ENCODE results near the gene E2F3. TPM values are rescaled to one million over a fixed set of nuclear protein-coding genes. Genes with fewer than 3 reads are reported as not detected.

Gene E2F3
- total RNA-seq, 2 experiments from 2014 or later: 29.7 to 30.4 TPM

GRCh38 chr6:20416567-20417345, 15.1 kb downstream of the E2F3 start:
- CTCF ChIA-PET: interaction anchor here (0.7 to 0.9 kb wide), 2 partner anchors 12 to 111 kb away, joined by 3 to 6 read pairs; no protein-coding TSS in a partner anchor
- POLR2A ChIA-PET: no interaction called here

- CTCF ChIA-PET: no interaction called here
- POLR2A ChIA-PET: no interaction called here
These were observed 16.1 kb downstream of the E2F3 start for GRCh38 chr6:20417819-20418218.

GRCh38 chr6:20426177-20427082, 24.8 kb downstream of the E2F3 start:
- ChIA-PET POLR2A (interaction anchor here (0.6 kb wide), 1 partner anchor 193 kb away, joined by 3 read pairs; no protein-coding TSS in a partner anchor), CTCF (no interaction called here)

DNA sequence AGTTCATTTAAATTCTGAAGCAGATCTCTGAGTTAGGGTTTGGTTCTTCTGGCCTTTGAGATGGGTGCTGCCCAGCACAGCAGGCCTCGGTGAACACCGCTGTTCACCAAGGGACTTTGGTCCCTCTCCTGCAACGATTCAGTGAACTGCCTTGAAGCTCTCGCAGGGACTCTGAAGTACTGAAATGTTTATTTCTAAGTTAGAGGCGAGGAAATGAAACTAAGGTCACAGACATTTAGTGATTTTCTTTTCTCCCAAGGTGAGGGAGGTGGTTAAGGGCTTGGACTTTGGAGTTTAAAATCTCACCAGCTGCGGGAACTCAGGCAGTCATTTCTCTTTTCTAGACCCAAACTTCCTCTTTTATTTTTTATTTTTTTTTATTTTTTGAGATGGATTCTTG, 26.2 kb downstream of the E2F3 start:
- ChIA-PET CTCF (no interaction called here), POLR2A (no interaction called here)

GRCh38 chr6:20432692-20433091, 31.0 kb downstream of the E2F3 start:
- CTCF ChIA-PET: interaction anchor here (0.8 kb wide), 1 partner anchor 28 kb away, joined by 4 read pairs; no protein-coding TSS in a partner anchor
- POLR2A ChIA-PET: no interaction called here

DNA sequence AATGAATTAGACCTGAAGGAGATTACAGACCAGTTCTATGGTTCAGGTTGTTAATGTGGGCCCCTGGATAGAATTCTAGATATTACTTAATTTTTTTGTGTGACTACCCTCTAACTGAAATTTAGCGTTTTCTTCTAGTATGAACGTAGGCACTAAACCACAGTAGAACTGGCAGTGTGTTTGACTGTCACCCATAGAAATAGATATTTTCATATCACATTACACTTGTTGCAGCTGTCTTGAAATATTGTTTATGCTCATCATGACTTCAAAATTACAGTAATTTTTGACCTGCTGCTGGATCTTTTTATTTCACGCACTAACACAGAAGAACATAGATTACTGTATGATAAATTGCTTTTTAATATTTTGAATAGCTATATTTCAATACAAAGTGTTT, 31.6 kb downstream of the E2F3 start:
- POLR2A ChIA-PET: no interaction called here
- CTCF ChIA-PET: interaction anchor here (0.8 kb wide), 1 partner anchor 29 kb away, joined by 4 read pairs; no protein-coding TSS in a partner anchor

GRCh38 chr6:20433929-20434328, 32.2 kb downstream of the E2F3 start:
- CTCF ChIA-PET: no interaction called here
- POLR2A ChIA-PET: no interaction called here

- CTCF ChIA-PET: no interaction called here
- POLR2A ChIA-PET: no interaction called here
These were observed 33.1 kb downstream of the E2F3 start for GRCh38 chr6:20434766-20435165.

DNA sequence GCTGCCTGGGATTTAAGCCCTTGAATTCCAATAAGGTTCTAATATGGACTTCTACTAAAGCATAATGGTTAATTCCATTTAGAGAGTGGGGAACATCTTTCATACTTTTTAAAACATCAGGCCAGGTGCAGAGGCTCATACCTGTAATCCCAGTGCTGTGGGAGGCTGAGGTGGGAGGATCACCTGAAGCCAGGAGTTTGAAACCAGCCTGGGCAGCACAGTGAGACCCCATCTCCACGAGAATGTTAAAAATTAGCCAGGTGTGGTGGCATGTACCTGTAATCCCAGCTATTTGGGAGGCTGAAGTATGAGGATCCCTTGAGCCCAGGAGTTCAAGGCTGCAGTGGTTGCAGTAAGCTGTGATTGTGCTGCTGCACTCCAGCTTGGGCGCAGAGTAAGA, 35.0 kb downstream of the E2F3 start:
- ChIA-PET CTCF (no interaction called here), POLR2A (no interaction called here)

DNA sequence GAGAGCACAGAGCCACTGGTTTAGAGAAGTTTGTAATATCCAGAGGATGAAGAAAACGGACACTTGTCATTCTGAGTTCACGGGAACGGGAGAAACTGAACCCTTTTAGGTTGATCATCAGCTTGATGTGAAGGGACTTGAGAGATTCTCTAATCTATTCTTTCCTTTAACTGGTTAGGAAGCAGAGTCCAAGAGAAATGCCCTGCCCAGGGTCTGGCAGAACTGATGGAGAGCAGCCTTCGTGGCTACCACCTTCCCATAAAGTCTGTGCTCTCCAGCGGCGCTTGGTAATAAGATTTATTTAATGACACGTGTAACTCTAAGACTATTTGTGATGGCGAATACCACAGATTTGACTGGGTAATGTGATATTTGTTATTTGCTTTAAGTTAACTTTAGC, 36.0 kb downstream of the E2F3 start:
- POLR2A ChIA-PET: no interaction called here
- CTCF ChIA-PET: no interaction called here

GRCh38 chr6:20438462-20439070, 36.9 kb downstream of the E2F3 start:
- CTCF ChIA-PET: no interaction called here
- POLR2A ChIA-PET: no interaction called here

DNA sequence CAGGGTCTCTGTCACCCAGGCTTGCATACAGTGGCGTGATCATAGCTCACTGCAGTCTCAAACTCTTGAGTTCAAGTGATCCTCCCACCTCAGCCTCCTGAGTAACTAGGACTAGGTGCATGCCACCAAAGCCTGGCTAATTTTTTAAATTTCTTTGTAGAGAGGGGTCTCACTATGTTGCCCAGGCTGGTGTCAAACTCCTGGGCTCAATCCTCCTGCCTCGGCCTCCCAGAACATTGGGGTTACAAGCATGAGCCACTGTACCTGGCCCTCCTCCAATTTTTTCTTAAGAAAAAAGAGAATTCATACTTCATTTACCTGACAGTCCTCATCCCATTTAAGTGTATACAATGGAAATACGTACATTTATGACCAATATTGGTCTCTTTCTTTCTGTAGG, 37.9 kb downstream of the E2F3 start:
- CTCF ChIA-PET: no interaction called here
- POLR2A ChIA-PET: no interaction called here

- POLR2A ChIA-PET: no interaction called here
These were observed 38.6 kb downstream of the E2F3 start for GRCh38 chr6:20440296-20440695.

DNA sequence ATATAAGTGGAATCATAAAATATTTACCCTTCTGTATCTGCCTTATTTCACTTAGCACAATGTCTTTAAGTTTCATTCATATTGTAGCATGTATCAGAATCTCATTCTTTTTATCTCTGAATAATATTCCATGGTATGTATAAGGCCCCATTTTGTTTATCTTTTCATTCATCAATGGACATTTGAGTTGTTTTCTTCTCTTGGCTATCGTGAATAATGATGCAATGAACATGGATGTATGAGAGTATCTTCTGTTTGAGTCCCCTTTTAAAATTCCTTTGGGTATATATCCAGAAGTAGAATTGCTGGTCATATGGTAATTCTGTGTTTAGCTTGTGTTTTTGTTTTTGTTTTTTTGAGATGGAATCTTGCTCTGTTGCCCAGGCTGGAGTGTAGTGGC, 39.6 kb downstream of the E2F3 start:
- POLR2A ChIA-PET: no interaction called here
- CTCF ChIA-PET: no interaction called here

More at GRCh38 chr6:20440296-20440695, 38.6 kb downstream of the E2F3 start:
- CTCF ChIA-PET: no interaction called here

DNA sequence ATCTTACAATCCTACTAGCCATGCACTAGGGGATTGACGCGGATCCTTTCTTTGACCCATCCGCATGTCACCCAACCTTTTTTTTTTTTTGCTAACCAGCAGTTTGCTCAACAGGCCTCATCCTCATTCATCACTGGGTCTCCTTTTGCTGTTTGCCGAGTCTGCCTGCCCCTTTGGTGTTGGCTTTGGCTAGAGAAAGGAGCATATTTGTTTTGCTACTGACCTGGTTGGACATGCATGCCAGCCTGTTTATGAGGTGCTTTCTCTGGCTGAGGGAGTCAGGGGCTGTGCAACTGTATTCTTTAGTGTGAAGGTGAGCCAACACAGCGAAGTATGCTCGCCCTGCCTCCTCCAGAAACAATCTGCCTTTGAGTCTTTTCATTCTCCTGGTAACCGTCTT, 40.2 kb downstream of the E2F3 start:
- POLR2A ChIA-PET: no interaction called here
- CTCF ChIA-PET: no interaction called here

DNA sequence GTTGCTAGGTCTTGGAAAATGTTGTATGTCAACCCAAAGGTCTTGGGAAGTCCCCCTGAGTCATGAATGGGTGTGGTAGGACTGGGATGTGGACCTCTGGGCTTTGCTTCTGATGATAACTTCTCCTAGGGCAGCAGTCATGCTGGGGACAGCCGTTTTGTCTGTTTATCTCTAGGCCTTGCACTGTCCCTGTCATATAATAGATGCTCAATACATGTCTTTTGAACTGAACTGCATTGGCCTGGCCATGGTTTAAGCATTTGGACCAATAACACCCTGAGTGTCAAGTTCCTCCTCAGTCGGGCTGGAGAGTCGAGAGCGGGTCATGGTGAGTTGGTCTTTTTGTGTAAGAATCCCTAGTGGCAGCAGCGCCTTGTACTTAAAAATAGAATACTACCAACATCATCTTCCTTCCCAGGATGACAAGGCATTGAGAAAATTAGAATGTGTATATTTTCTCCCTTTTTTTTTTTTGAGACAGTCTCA, 43.1 kb downstream of the E2F3 start:
- CTCF ChIA-PET: no interaction called here

DNA sequence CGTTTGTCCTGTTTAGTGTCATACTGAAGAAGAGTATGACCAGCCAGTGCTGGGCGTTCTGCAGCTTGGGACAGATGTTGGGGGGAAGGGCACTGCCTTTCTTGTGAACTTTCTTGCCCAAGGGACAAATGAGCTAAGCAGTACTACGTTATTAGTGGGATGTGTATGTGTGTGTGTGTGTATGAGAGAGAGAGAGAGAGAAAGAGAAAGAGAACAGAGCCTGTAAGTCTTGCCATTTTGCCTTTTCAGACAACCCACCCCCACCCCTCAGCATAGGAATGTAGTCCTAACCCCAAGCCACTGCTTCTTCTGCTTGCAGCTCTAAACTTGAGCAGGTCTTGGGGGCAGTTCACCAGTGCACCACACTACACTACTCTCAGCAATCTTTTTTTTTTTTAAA, 45.5 kb downstream of the E2F3 start:
- CTCF ChIA-PET: no interaction called here
- POLR2A ChIA-PET: no interaction called here

More for the DNA sequence above, 43.1 kb downstream of the E2F3 start:
- POLR2A ChIA-PET: no interaction called here

- CTCF ChIA-PET: no interaction called here
- POLR2A ChIA-PET: no interaction called here
These were observed 46.0 kb downstream of the E2F3 start for GRCh38 chr6:20447581-20448132.

DNA sequence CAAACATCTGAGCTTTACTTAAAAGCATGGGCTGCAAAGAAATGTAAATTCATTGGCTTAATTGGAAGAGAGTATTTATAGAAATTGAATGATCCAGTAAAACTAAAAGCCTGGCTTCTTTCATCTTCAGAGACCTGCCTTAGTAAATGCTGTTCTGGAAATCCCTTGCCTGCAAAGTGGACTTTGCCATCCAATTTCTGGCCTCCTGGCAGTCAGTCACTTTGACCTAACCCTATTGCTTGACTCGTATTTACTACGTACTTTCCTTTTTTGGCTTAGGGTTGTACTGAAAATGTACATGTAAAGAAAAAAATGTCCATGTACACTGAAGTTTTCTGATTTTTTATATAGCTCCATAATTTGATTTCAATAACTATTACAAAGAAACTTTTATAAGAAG, 47.1 kb downstream of the E2F3 start:
- POLR2A ChIA-PET: no interaction called here

GRCh38 chr6:20454204-20454824, 52.6 kb downstream of the E2F3 start:
- POLR2A ChIA-PET: no interaction called here
- CTCF ChIA-PET: no interaction called here

More for the DNA sequence above, 47.1 kb downstream of the E2F3 start:
- CTCF ChIA-PET: no interaction called here

All from activated CD8-positive, alpha-beta memory T cell treated with anti-CD3 and anti-CD28 coated beads for 36 hours (primary cell).